Measurements from ENCODE around the gene C1QTNF12.

- TF ChIP-seq CTCF (IDR thresholded peaks at IDR 0.05; ENCODE audit: low read length) (no peak), EZH2 (IDR thresholded peaks at IDR 0.05; ENCODE audit: borderline replicate concordance, low read length) (no peak)
Observed at GRCh38 chr1:1197188-1197500, 49.4 kb downstream of the C1QTNF12 start.

Measured in OCI-LY1 (cell line).